GM23338 (cell line): ENCODE results near the gene AKT1S1. TPM values are rescaled to one million over a fixed set of nuclear protein-coding genes. Genes with fewer than 3 reads are reported as not detected.

Experiments used
- ATAC-seq: fragments of 200-7000 bp; cut with Tn5 transposase; 3 replicates; pipeline ENCODE4 v1.9.1; 2020
- DNase-seq: peaks from one replicate; pipeline ENCODE4 v3.0.0-alpha.2; 2015; ENCODE audit warnings: low spot score
- H2AFZ ChIP-seq: fragments of 200-600 bp; sonication (generic); 2 replicates; pipeline ENCODE4 v1.8.0; 2016; ENCODE audit warnings: antibody characterized with exemption, mild to moderate bottlenecking, moderate library complexity
- H3F3A ChIP-seq: fragments of 200-600 bp; sonication (generic); replicated peaks from 2 replicates; pipeline ENCODE4 v1.8.0; 2017; ENCODE audit warnings: antibody characterized with exemption, mixed run types, low read depth
- H3K27ac ChIP-seq: fragments of 200-600 bp; sonication (generic); 2 replicates; pipeline ENCODE4 v1.6.1; 2016; ENCODE audit warnings: low read depth
- H3K27me3 ChIP-seq: fragments of 200-600 bp; sonication (generic); 2 replicates; pipeline ENCODE4 v1.8.0; 2016; ENCODE audit warnings: mild to moderate bottlenecking, mixed run types, moderate library complexity; ENCODE audit not compliant: insufficient read depth
- H3K36me3 ChIP-seq: fragments of 200-600 bp; sonication (generic); 2 replicates; pipeline ENCODE4 v1.8.0; 2016; ENCODE audit warnings: mild to moderate bottlenecking; ENCODE audit not compliant: insufficient read depth
- H3K4me1 ChIP-seq: fragments of 200-600 bp; sonication (generic); 2 replicates; pipeline ENCODE4 v1.8.0; 2016; ENCODE audit warnings: mild to moderate bottlenecking, moderate library complexity; ENCODE audit not compliant: insufficient read depth
- H3K4me2 ChIP-seq: fragments of 200-600 bp; sonication (generic); 2 replicates; pipeline ENCODE4 v1.7.1; 2017; ENCODE audit warnings: mixed run types
- H3K4me3 ChIP-seq: fragments of 200-600 bp; sonication (generic); 2 replicates; pipeline ENCODE4 v1.6.1; 2016; ENCODE audit warnings: mixed run types
- H3K79me2 ChIP-seq: fragments of 200-600 bp; sonication (generic); replicated peaks from 2 replicates; pipeline ENCODE4 v1.8.0; 2017; ENCODE audit warnings: mild to moderate bottlenecking; ENCODE audit not compliant: insufficient read depth
- H3K9me2 ChIP-seq: fragments of 200-600 bp; sonication (generic); 2 replicates; pipeline ENCODE4 v1.8.0; 2017; ENCODE audit not compliant: insufficient read depth
- H4K20me1 ChIP-seq: fragments of 200-600 bp; sonication (generic); replicated peaks from 2 replicates; pipeline ENCODE4 v1.8.0; 2017; ENCODE audit warnings: mild to moderate bottlenecking; ENCODE audit not compliant: insufficient read depth
- H3K27ac Mint-ChIP-seq: 2 replicates; pipeline ENCODE4 v1.8.0; 2020; ENCODE audit warnings: inconsistent platforms, mild to moderate bottlenecking, moderate library complexity, mixed read lengths
- H3K27me3 Mint-ChIP-seq: 3 replicates; pipeline ENCODE4 v1.8.0; 2022; ENCODE audit warnings: low read depth, mild to moderate bottlenecking, moderate library complexity, mixed read lengths, inconsistent platforms; ENCODE audit not compliant: insufficient read depth, poor library complexity
- H3K36me3 Mint-ChIP-seq: 3 replicates; pipeline ENCODE4 v1.8.0; 2021; ENCODE audit warnings: low read depth, mild to moderate bottlenecking, inconsistent platforms, moderate library complexity, mixed read lengths
- H3K4me1 Mint-ChIP-seq: 3 replicates; pipeline ENCODE4 v1.8.0; 2020; ENCODE audit warnings: mild to moderate bottlenecking, inconsistent platforms, mixed read lengths
- H3K4me3 Mint-ChIP-seq: 3 replicates; pipeline ENCODE4 v1.8.0; 2021; ENCODE audit warnings: moderate library complexity, mild to moderate bottlenecking, inconsistent platforms, mixed read lengths
- H3K9me3 Mint-ChIP-seq: 3 replicates; pipeline ENCODE4 v1.8.0; 2020; ENCODE audit warnings: moderate library complexity, mild to moderate bottlenecking, inconsistent platforms, mixed read lengths
- CREB1 ChIP-seq: fragments of 250-450 bp; sonication (Bioruptor Pico); IDR thresholded peaks from 2 replicates; pipeline ENCODE4 v1.5.0; 2020; ENCODE audit warnings: low read depth, mild to moderate bottlenecking, moderate library complexity
- CTCF ChIP-seq, 2 experiments: fragments of 200-600 bp in 1 of 2; sonication (generic) in 1 of 2; conservative IDR thresholded peaks; 2 replicates each; pipeline versions ENCODE4 v1.5.1 to v1.6.1; 2016 to 2017; ENCODE audit warnings: antibody characterized with exemption in 2 of 2, low read depth in 2 of 2, mild to moderate bottlenecking in 2 of 2, moderate library complexity in 1 of 2
- ETS1 ChIP-seq: IDR thresholded peaks from 2 replicates; pipeline ENCODE4 v1.6.1; 2016; ENCODE audit warnings: antibody characterized with exemption
- EZH2 ChIP-seq: fragments of 200-600 bp; sonication (generic); IDR thresholded peaks from one replicate; pipeline ENCODE4 v1.8.0; 2017; ENCODE audit warnings: antibody characterized with exemption, mild to moderate bottlenecking, low read depth; ENCODE audit not compliant: unreplicated experiment
- EZH2phosphoT487 ChIP-seq: fragments of 200-600 bp; sonication (generic); IDR thresholded peaks from one replicate; pipeline ENCODE4 v1.8.1; 2018; ENCODE audit warnings: antibody characterized with exemption; ENCODE audit not compliant: unreplicated experiment
- JUNB ChIP-seq: IDR thresholded peaks from one replicate; pipeline ENCODE4 v1.6.1; 2016; ENCODE audit warnings: antibody characterized with exemption; ENCODE audit not compliant: unreplicated experiment
- NANOG ChIP-seq: IDR thresholded peaks from 2 replicates; pipeline ENCODE4 v1.6.1; 2016; ENCODE audit warnings: antibody characterized with exemption, borderline replicate concordance
- POLR2AphosphoS5 ChIP-seq: IDR thresholded peaks from 2 replicates; pipeline ENCODE4 v1.6.1; 2016; ENCODE audit warnings: antibody characterized with exemption, low read depth
- REST ChIP-seq: IDR thresholded peaks from one replicate; pipeline ENCODE4 v1.6.1; 2018; ENCODE audit warnings: antibody characterized with exemption; ENCODE audit not compliant: unreplicated experiment
- STAT1 ChIP-seq: IDR thresholded peaks from one replicate; pipeline ENCODE4 v1.6.1; 2016; ENCODE audit warnings: antibody characterized with exemption; ENCODE audit not compliant: unreplicated experiment
- ZNF114 ChIP-seq: fragments of 250-450 bp; sonication (Bioruptor Pico); IDR thresholded peaks from 2 replicates; pipeline ENCODE4 v1.5.0; 2020; ENCODE audit warnings: mild to moderate bottlenecking, moderate library complexity
- ZNF331 ChIP-seq: fragments of 250-450 bp; sonication (Bioruptor Pico); IDR thresholded peaks from 2 replicates; pipeline ENCODE4 v1.5.0; 2020; ENCODE audit warnings: low read depth, mild to moderate bottlenecking, moderate library complexity
- ZNF462 ChIP-seq: fragments of 250-450 bp; sonication (Bioruptor Pico); IDR thresholded peaks from 2 replicates; pipeline ENCODE4 v1.5.0; 2020; ENCODE audit warnings: mild to moderate bottlenecking, moderate library complexity
- polyA plus RNA-seq: library from polyadenylated mRNA; unstranded; fragments of >200 nt; fragmentation: Nextera tagmentation; extraction: Ambion mirVana; gene quantifications from 2 replicates; pipeline ENCODE4 v1.2.1, GENCODE V29; 2016
- total RNA-seq: library from RNA; depleted of rRNA; stranded (reverse); fragments of >200 nt; shearing (Covaris generic); gene quantifications from 2 replicates; pipeline ENCODE4 v1.2.3, GENCODE V29; 2014

AKT1S1 gene
- total and polyA plus RNA-seq, 2 experiments from 2014 or later: 21.5 to 28.6 TPM

GRCh38 chr19:49874503-49875157, 2.5 kb downstream of the AKT1S1 start:
- H3F3A ChIP-seq: peaks cover 21% of the 10 kb centered on the region; the same call in 1 of the 2 replicates
- Mint-ChIP-seq H3K9me3 (no peaks in the 10 kb centered on the region; the same call in 2 of the 3 replicates), H3K36me3 (peaks cover 29% of the 10 kb centered on the region), H3K27ac (no peak overlapping the region; the same call in 1 of the 2 replicates), H3K4me3 (no peak overlapping the region; the same call in 1 of the 3 replicates), H3K27me3 (peaks cover 18% of the 10 kb centered on the region), H3K4me1 (peaks cover 30% of the 10 kb centered on the region)
- peaks cover 22% of the 10 kb centered on the region; the same call in 1 of the 2 replicates for H3K4me1 ChIP-seq
- DNase-seq: no peak
- 0 out of 2 replicates have a peak, but pooled peaks cover 8% of the 10 kb centered on the region for H3K36me3 ChIP-seq
- H4K20me1 ChIP-seq: no peaks in the 10 kb centered on the region; the same call in 1 of the 2 replicates
- TF ChIP-seq NANOG: no peak
- no peak for TF ChIP-seq ZNF462 (CRISPR knock-in tag)
- TF ChIP-seq CREB1 (CRISPR knock-in tag): no peak
- TF ChIP-seq CTCF (conservative IDR thresholded peaks at IDR 0.05; ENCODE audit: low read depth in 2 of 2): no peak
- no peak for TF ChIP-seq STAT1
- no peak for TF ChIP-seq JUNB
- no peak for TF ChIP-seq POLR2AphosphoS5
- no peak for TF ChIP-seq EZH2phosphoT487
- TF ChIP-seq EZH2: no peak
- TF ChIP-seq ZNF114 (CRISPR knock-in tag): no peak
- no peak for TF ChIP-seq ZNF331 (CRISPR knock-in tag)
- no peak for TF ChIP-seq ETS1
- no peak for TF ChIP-seq REST
- no peak overlapping the region for H3K27ac ChIP-seq
- H3K27me3 ChIP-seq: no peaks in the 10 kb centered on the region
- H3K79me2 ChIP-seq: peaks cover 32% of the 10 kb centered on the region
- no peak for ATAC-seq
- H2AFZ ChIP-seq: no peak overlapping the region
- no peaks in the 10 kb centered on the region for H3K9me2 ChIP-seq
- H3K4me2 ChIP-seq: peak overlapping the region; percentile 95
- no peak overlapping the region; the same call in 1 of the 2 replicates for H3K4me3 ChIP-seq
